ENCODE data around the gene SUGP2.

SUGP2 gene

DNA sequence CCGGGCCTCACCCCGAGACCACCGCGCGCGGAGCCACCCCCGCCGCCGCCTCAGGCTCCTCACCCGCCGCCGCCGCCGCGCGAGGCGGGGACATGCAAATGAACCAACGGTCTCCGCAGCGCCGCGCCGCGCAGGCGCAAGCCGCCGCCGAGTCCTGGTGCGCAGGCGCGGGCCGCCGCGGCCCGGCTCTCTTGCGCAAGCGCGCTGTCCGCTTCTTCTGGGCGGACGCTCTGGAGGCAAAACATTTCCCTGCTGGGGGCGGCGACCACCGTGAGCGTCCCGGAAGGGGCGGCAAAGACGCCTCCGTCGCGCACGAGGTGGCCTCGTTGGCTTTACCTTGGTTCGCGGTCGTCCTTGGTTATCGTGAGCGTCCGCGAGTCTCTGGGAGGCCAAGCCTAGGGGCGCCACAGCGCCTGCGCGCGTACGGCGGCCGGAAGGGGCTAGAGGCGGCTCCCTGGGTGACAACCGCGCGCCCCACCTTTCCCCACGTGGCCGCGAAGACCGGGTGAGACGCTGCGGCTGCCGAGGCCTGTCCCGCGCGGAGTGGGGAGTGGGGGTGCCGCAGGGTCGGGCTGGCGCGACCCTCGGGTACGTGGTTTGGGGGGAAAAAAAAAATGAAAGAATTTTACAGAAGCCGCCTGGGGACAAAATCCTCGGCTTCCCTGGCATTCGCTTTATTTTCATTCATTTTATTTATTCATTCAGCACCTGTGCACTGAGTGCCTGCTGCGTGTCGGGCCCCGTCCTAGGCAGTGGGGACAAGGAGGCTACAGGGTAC lies at the start of gene SUGP2, which contains the start of gene ARMC6:
TSS of gene SUGP2 (minus strand) at position 92 of the 778 bp plus-strand sequence. CDS start 2,446 bp downstream, outside the sequence.
TSS of gene ARMC6 (plus strand) at position 178 of the 778 bp plus-strand sequence. CDS start 607 bp downstream, outside the sequence.
- in situ Hi-C loops (cut with HindIII; ENCODE audit: low pct_unique_long_range_greater_than_20kb, low sequenced_read_pairs) = no loop called here
- TF ChIP-seq JUND (IDR thresholded peaks at IDR 0.05; ENCODE audit: low read depth) = no peak
- peak; percentile 84 to 96 for DNase-seq (ENCODE audit: low read depth in 1 of 2, low spot score in 1 of 2)

- TF ChIP-seq JUND (IDR thresholded peaks at IDR 0.05; ENCODE audit: low read depth) = no peak
- no peak for DNase-seq (ENCODE audit: low read depth in 1 of 2, low spot score in 1 of 2)
- in situ Hi-C loops (cut with HindIII; ENCODE audit: low pct_unique_long_range_greater_than_20kb, low sequenced_read_pairs) = no loop called here
These were observed 48.4 kb upstream of the SUGP2 start for GRCh38 chr19:19081642-19082151.

DNA sequence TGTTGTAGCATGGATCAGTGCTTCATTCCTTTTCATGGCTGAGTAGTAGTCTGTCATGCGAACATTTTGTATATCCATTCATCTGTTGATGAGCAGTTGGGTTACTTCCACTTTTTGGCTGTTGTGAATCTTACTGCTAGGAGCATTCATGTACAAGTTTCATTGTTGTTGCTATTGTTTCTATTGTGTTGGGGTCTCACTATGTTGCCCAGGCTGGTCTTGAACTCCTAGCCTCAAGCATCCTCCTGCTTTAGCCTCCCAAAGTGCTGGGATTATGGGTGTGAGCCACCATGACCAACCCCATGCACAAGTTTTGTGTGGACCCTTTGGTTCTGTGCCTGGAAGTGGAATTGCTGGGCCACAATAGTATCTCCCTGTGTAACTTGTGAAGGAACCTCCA lies 46.3 kb upstream of the SUGP2 start:
- no peak for DNase-seq (ENCODE audit: low read depth in 1 of 2, low spot score in 1 of 2)
- in situ Hi-C loops (cut with HindIII; ENCODE audit: low pct_unique_long_range_greater_than_20kb, low sequenced_read_pairs) = no loop called here
- no peak for TF ChIP-seq JUND (IDR thresholded peaks at IDR 0.05; ENCODE audit: low read depth)

DNA sequence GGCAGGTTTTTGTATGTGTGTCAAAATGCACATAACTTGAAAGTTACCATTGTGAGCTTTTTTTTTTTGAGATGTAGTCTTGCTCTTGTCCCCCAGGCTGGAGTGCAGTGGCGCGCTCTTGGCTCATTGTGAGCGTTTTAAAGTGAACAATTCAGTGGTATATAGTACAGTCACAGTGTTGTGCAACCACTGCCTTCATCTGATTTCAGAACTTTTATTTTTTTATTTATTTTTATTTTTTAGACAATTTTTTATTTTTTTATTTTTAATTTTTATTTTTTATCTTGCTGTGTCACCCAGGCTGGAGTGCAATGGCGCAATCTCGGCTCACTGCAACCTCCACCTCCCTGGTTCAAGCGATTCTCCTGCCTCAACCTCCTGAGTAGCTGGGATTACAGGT lies 45.5 kb upstream of the SUGP2 start:
- DNase-seq (ENCODE audit: low read depth in 1 of 2, low spot score in 1 of 2) = no peak
- in situ Hi-C loops (cut with HindIII; ENCODE audit: low pct_unique_long_range_greater_than_20kb, low sequenced_read_pairs) = no loop called here

GRCh38 chr19:19077103-19077502 lies 43.8 kb upstream of the SUGP2 start:
- no peak for DNase-seq (ENCODE audit: low read depth in 1 of 2, low spot score in 1 of 2)
- TF ChIP-seq JUND (IDR thresholded peaks at IDR 0.05; ENCODE audit: low read depth) = no peak
- in situ Hi-C loops (cut with HindIII; ENCODE audit: low pct_unique_long_range_greater_than_20kb, low sequenced_read_pairs) = no loop called here

More for the DNA sequence above, 45.5 kb upstream of the SUGP2 start:
- no peak for TF ChIP-seq JUND (IDR thresholded peaks at IDR 0.05; ENCODE audit: low read depth)

DNA sequence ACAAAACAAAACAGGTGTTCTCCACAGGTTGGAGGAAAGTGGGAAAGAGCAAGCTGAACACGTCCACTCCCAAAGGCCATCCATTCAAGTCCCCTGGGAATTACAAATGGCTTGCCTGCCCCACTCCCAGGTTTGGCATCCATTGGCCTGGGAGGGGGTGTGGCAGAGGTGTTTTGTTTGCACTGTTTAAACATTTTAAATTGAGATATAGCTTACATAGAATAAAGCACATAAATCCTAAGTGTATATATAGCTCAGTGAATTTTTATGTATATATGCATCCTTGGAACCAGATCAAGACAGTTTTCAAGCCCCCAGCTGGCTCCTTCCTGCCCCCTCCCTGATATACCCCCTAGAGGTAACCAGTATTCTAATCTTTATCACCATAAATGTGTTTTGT lies 43.2 kb upstream of the SUGP2 start:
- in situ Hi-C loops (cut with HindIII; ENCODE audit: low pct_unique_long_range_greater_than_20kb, low sequenced_read_pairs) = no loop called here
- DNase-seq (ENCODE audit: low read depth in 1 of 2, low spot score in 1 of 2) = no peak
- TF ChIP-seq JUND (IDR thresholded peaks at IDR 0.05; ENCODE audit: low read depth) = no peak

DNA sequence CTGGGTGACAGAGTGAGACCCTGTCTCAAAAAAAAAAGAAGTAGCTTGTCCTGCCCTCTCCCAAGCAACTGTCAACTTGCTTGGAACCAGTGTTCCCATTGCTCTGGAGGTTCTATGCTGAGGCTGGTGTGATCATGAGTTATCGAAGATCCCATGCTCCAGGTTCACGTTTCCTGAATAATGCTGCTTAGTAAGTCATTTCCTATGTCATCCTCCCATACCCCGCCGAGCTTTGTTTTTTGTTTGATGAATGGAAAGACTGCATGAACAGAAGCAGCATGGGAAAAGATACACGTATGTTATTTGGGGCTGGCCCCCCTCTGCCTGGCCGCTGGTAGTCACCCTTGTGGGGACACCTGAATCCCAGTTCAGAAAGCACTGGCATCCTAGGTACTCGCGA lies 41.8 kb upstream of the SUGP2 start:
- in situ Hi-C loops (cut with HindIII; ENCODE audit: low pct_unique_long_range_greater_than_20kb, low sequenced_read_pairs) = no loop called here
- TF ChIP-seq JUND (IDR thresholded peaks at IDR 0.05; ENCODE audit: low read depth) = no peak
- DNase-seq (ENCODE audit: low read depth in 1 of 2, low spot score in 1 of 2) = no peak

- TF ChIP-seq JUND (IDR thresholded peaks at IDR 0.05; ENCODE audit: low read depth) = no peak
- DNase-seq (ENCODE audit: low read depth in 1 of 2, low spot score in 1 of 2) = no peak
- in situ Hi-C loops (cut with HindIII; ENCODE audit: low pct_unique_long_range_greater_than_20kb, low sequenced_read_pairs) = no loop called here
These were observed 41.0 kb upstream of the SUGP2 start for GRCh38 chr19:19074196-19074882.

GRCh38 chr19:19071897-19072296 lies 38.6 kb upstream of the SUGP2 start:
- TF ChIP-seq JUND (IDR thresholded peaks at IDR 0.05; ENCODE audit: low read depth) = no peak
- in situ Hi-C loops (cut with HindIII; ENCODE audit: low pct_unique_long_range_greater_than_20kb, low sequenced_read_pairs) = no loop called here
- no peak for DNase-seq (ENCODE audit: low read depth in 1 of 2, low spot score in 1 of 2)

- in situ Hi-C loops (cut with HindIII; ENCODE audit: low pct_unique_long_range_greater_than_20kb, low sequenced_read_pairs) = no loop called here
- TF ChIP-seq JUND (IDR thresholded peaks at IDR 0.05; ENCODE audit: low read depth) = no peak
- DNase-seq (ENCODE audit: low read depth in 1 of 2, low spot score in 1 of 2) = no peak
These were observed 35.6 kb upstream of the SUGP2 start for GRCh38 chr19:19068659-19069654.

DNA sequence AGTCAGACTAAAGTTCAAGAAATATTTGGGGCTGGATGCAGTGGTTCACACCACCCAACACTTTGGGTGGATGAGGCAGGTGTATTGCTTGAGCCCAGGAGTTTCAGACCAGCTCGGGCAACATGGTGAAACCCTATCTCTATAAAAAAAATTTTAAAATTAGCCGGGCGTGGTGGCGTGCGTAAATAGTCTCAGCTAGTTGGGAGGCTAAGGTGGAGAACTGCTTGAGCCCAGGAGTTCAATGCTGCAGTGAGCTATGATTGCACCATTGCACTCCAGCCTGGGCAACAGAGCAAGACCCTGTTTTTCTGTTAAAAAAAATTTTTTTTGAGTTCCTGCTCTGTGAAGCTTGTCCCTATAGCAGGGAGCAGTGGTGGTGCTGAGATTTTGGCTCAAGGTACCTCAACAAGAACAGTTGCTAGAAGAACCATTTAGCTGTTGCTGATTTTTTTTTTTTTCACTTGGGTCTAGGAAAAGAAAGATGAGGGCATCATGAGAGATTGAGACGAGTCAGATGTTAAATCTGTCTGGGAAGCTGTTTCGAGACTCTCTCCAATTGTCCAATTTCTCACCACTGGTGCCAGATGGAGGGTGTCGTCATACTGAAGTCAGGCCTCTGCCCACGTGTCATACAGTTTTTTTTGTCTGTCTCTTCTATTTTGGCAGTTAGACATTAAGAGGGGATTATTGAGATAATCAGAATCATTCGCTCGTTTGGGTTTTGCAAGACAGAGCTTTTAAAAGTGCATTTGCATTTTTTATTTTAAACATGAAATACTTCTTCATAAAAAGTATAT lies 34.2 kb upstream of the SUGP2 start:
- no peak for TF ChIP-seq JUND (IDR thresholded peaks at IDR 0.05; ENCODE audit: low read depth)
- in situ Hi-C loops (cut with HindIII; ENCODE audit: low pct_unique_long_range_greater_than_20kb, low sequenced_read_pairs) = no loop called here
- DNase-seq (ENCODE audit: low read depth in 1 of 2, low spot score in 1 of 2) = no peak

All from T47D (cell line).